AG04450 (cell line): Measurements from ENCODE around the gene PTPN5. TPM values are rescaled to one million over a fixed set of nuclear protein-coding genes. Genes with fewer than 3 reads are reported as not detected.

Experiments
- CTCF ChIA-PET: fragments of 300-600, 350-600 bp; formaldehyde crosslinking; extraction: SDS; loops from one replicate; lab custom pipeline; 2022; ENCODE audit warnings: antibody characterized with exemption, inconsistent platforms; lab: Charles Lee
- POLR2A ChIA-PET: fragments of 350-600 bp; formaldehyde crosslinking; extraction: SDS; loops from one replicate; lab custom pipeline; 2021; ENCODE audit warnings: antibody characterized with exemption, inconsistent platforms; lab: Yijun Ruan, JAX
- DNase-seq: peaks from one replicate; pipeline ENCODE4 v3.0.0-alpha.2; 2011; ENCODE audit warnings: low read depth, low spot score
- H3K27ac ChIP-seq: one replicate; pipeline ENCODE4 v1.5.1; 2012; ENCODE audit warnings: low read depth, low read length, control low read depth
- H3K27me3 ChIP-seq: one replicate; pipeline ENCODE4 v1.6.0; 2012; ENCODE audit warnings: low read length; ENCODE audit not compliant: control insufficient read depth, insufficient read depth
- H3K4me3 ChIP-seq: 2 replicates; pipeline ENCODE4 v1.5.1; 2011; ENCODE audit warnings: mild to moderate bottlenecking, low read depth, low read length, control low read depth
- H3K9me3 ChIP-seq: 2 replicates; pipeline ENCODE4 v1.5.1; 2012; ENCODE audit warnings: low read length; ENCODE audit not compliant: control insufficient read depth, insufficient read depth
- CTCF ChIP-seq: IDR thresholded peaks from 2 replicates; pipeline ENCODE4 v1.5.1; 2011; ENCODE audit warnings: low read depth, low read length, control low read depth, inconsistent platforms
- polyA plus RNA-seq: library from polyadenylated mRNA; depleted of rRNA; stranded (reverse); fragments of >200 nt; gene quantifications from 2 replicates; pipeline ENCODE4 v1.2.3, GENCODE V29; 2011

The PTPN5 gene
- polyA plus RNA-seq, 1 experiment: not detected

- Histone ChIP-seq H3K27ac (no peak overlapping the region), H3K9me3 (no peaks in the 10 kb centered on the region)
- CTCF ChIA-PET: interaction anchor here (0.7 to 2.9 kb wide), 2 partner anchors 8 to 40 kb away, joined by 3 to 20 read pairs; no protein-coding TSS in a partner anchor
Observed at GRCh38 chr11:18713646-18714442, 77.8 kb downstream of the PTPN5 start.

GRCh38 chr11:18710545-18710944 is 81.1 kb downstream of the PTPN5 start:
- peaks cover 42% of the 10 kb centered on the region for H3K27me3 ChIP-seq
- no peak for DNase-seq
- TF ChIP-seq CTCF: no peak
- CTCF ChIA-PET: no interaction called here
- POLR2A ChIA-PET: no interaction called here
- H3K9me3 ChIP-seq: no peaks in the 10 kb centered on the region; the same call in 1 of the 2 replicates
- no peak overlapping the region for H3K27ac ChIP-seq
- no peak overlapping the region for H3K4me3 ChIP-seq

More at GRCh38 chr11:18713646-18714442, 77.8 kb downstream of the PTPN5 start:
- no peak overlapping the region for H3K4me3 ChIP-seq
- no peak for DNase-seq
- peaks cover 23% of the 10 kb centered on the region for H3K27me3 ChIP-seq
- no peak for TF ChIP-seq CTCF
- POLR2A ChIA-PET: no interaction called here

- no peak overlapping the region for H3K27ac ChIP-seq
- CTCF ChIA-PET: interaction anchor here (1.1 kb wide), 1 partner anchor 12 kb away, joined by 3 read pairs; no protein-coding TSS in a partner anchor
- H3K9me3 ChIP-seq: no peaks in the 10 kb centered on the region; the same call in 1 of the 2 replicates
- H3K4me3 ChIP-seq: no peak overlapping the region
- POLR2A ChIA-PET: no interaction called here
- peaks cover 45% of the 10 kb centered on the region for H3K27me3 ChIP-seq
- no peak for TF ChIP-seq CTCF
- DNase-seq: no peak
Observed at GRCh38 chr11:18709414-18709813, 82.2 kb downstream of the PTPN5 start.

GRCh38 chr11:18707811-18708340 is 83.7 kb downstream of the PTPN5 start:
- Histone ChIP-seq H3K4me3 (no peak overlapping the region), H3K27ac (no peak overlapping the region), H3K9me3 (no peaks in the 10 kb centered on the region; the same call in 1 of the 2 replicates), H3K27me3 (peaks cover 47% of the 10 kb centered on the region)
- POLR2A ChIA-PET: no interaction called here
- CTCF ChIA-PET: interaction anchor here (5.2 kb wide), 1 partner anchor 14 kb away, joined by 26 read pairs; no protein-coding TSS in a partner anchor
- DNase-seq: no peak
- no peak for TF ChIP-seq CTCF
